ENCODE data around the gene STKLD1.

STKLD1 gene

GRCh38 chr9:133420392-133420827 lies 44.2 kb downstream of the STKLD1 start:
- ATAC-seq: no peak

GRCh38 chr9:133421615-133422542 lies 45.7 kb downstream of the STKLD1 start, which contains the start of gene ADAMTS13:
TSS of gene ADAMTS13 (plus strand) at chr9:133422367. CDS start at chr9:133422444, 77 bp downstream.
- ATAC-seq: peak; percentile 18 to 37

- ATAC-seq: no peak
Observed at GRCh38 chr9:133423216-133423615, 47.0 kb downstream of the STKLD1 start.

- ATAC-seq: no peak
Observed at GRCh38 chr9:133424187-133424586, 48.0 kb downstream of the STKLD1 start.

- ATAC-seq: no peak
Observed at GRCh38 chr9:133425049-133425632, 49.0 kb downstream of the STKLD1 start.

- ATAC-seq: no peak
Observed at GRCh38 chr9:133426011-133426410, 49.8 kb downstream of the STKLD1 start.

- no peak for ATAC-seq
Observed at GRCh38 chr9:133427658-133428348, 51.6 kb downstream of the STKLD1 start.

- ATAC-seq: peak in 1 of 2 donors; percentile 26
Observed at GRCh38 chr9:133428617-133429101, 52.5 kb downstream of the STKLD1 start.

- no peak for ATAC-seq
Observed at GRCh38 chr9:133429214-133429613, 53.0 kb downstream of the STKLD1 start.

GRCh38 chr9:133429641-133430161 lies 53.5 kb downstream of the STKLD1 start:
- peak in 1 of 2 donors; percentile 35 for ATAC-seq

- no peak for ATAC-seq
Observed at GRCh38 chr9:133430244-133430643, 54.1 kb downstream of the STKLD1 start.

GRCh38 chr9:133433351-133433843 lies 57.2 kb downstream of the STKLD1 start:
- ATAC-seq: no peak

- no peak for ATAC-seq
Observed at GRCh38 chr9:133436681-133437080, 60.5 kb downstream of the STKLD1 start.

- ATAC-seq: no peak
Observed at GRCh38 chr9:133437753-133438531, 61.8 kb downstream of the STKLD1 start.

GRCh38 chr9:133439337-133439736 lies 63.2 kb downstream of the STKLD1 start:
- ATAC-seq: no peak

- no peak for ATAC-seq
Observed at GRCh38 chr9:133440874-133441273, 64.7 kb downstream of the STKLD1 start.

GRCh38 chr9:133441571-133441970 lies 65.4 kb downstream of the STKLD1 start:
- ATAC-seq: no peak

- ATAC-seq: no peak
Observed at GRCh38 chr9:133443248-133443647, 67.1 kb downstream of the STKLD1 start.

GRCh38 chr9:133443982-133444381 lies 67.8 kb downstream of the STKLD1 start:
- ATAC-seq: no peak

- no peak for ATAC-seq
Observed at GRCh38 chr9:133445293-133445969, 69.3 kb downstream of the STKLD1 start.

GRCh38 chr9:133448487-133448972 lies 72.4 kb downstream of the STKLD1 start:
- no peak for ATAC-seq
